ENCODE results near the gene RPH3AL. TPM values are rescaled to one million over a fixed set of nuclear protein-coding genes. Genes with fewer than 3 reads are reported as not detected.

Gene RPH3AL
- total and polyA plus RNA-seq, 12 donors, result 3.6 to 11.1 (median 6.0) TPM

DNA sequence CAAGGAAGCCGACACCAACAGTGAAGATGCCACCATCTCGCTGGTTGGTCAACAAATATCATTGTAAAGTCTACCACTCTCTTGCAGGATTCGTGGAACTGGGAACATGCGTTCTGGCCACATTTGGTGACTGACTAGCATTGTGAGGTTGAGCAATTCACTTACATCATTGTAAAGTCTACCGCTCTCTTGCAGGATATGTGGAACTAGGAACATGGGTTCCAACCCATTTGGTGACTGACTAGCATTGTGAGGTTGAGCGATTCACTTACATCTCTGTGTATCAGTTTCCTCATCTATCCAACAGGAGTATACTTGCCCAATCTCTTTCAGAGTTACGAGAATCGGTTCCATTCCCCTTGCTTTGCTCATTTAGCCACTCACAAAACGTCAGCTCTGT is 42.6 kb upstream of the RPH3AL start:
- 87 to 95% methylated on average over 9 of the region's 9 CpGs for WGBS, 2 donors
- DNase-seq (no peak), ATAC-seq (no peak)
- Histone ChIP-seq H3K27me3 (peaks cover 0 to 3% (median 0%) of the 10 kb centered on the region in 7 donors), H3K4me1 (peaks cover 0 to 21% (median 6%) of the 10 kb centered on the region in 9 donors), H3K27ac (no peak overlapping the region), H3K36me3 (no peaks in the 10 kb centered on the region), H3K4me3 (no peak overlapping the region), H3K9me3 (no peaks in the 10 kb centered on the region)
- intact Hi-C loops (cut with DNase I), result no loop called here
- TF ChIP-seq, protein P1, sequence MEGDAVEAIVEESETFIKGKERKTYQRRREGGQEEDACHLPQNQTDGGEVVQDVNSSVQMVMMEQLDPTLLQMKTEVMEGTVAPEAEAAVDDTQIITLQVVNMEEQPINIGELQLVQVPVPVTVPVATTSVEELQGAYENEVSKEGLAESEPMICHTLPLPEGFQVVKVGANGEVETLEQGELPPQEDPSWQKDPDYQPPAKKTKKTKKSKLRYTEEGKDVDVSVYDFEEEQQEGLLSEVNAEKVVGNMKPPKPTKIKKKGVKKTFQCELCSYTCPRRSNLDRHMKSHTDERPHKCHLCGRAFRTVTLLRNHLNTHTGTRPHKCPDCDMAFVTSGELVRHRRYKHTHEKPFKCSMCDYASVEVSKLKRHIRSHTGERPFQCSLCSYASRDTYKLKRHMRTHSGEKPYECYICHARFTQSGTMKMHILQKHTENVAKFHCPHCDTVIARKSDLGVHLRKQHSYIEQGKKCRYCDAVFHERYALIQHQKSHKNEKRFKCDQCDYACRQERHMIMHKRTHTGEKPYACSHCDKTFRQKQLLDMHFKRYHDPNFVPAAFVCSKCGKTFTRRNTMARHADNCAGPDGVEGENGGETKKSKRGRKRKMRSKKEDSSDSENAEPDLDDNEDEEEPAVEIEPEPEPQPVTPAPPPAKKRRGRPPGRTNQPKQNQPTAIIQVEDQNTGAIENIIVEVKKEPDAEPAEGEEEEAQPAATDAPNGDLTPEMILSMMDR (IDR thresholded peaks at IDR 0.05), result no peak

DNA sequence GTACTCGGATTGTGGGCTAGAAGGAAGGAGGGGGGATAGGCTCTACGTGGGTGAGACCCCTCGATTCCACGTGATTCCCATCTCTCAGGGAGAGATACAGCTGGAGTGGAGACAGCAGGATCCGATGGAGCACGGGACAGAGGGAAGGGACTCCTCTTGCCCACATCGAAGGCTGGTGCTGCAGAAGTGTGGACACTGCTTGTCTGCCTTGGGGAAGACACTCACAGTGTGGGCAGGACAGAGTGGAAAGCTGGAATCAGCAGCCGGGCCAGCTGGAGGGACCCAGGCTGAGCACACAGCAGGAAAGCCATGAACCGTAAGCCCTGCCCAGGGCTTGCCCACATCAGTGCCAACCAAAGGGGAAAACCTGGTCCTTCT is 42.1 kb upstream of the RPH3AL start:
- intact Hi-C loops (cut with DNase I), result no loop called here
- H3K9me3 ChIP-seq, result no peaks in the 10 kb centered on the region
- H3K27ac ChIP-seq, result no peak overlapping the region
- WGBS, 2 donors, result 93 to 96% methylated on average over 9 of the region's 9 CpGs
- H3K36me3 ChIP-seq, result no peaks in the 10 kb centered on the region
- H3K4me1 ChIP-seq, result peaks cover 0 to 21% (median 6%) of the 10 kb centered on the region in 9 donors
- TF ChIP-seq, protein P1 (IDR thresholded peaks at IDR 0.05), result no peak
- no peak overlapping the region for H3K4me3 ChIP-seq
- H3K27me3 ChIP-seq, result peaks cover 0 to 3% (median 0%) of the 10 kb centered on the region in 7 donors
- DNase-seq, result no peak
- no peak for ATAC-seq

DNA sequence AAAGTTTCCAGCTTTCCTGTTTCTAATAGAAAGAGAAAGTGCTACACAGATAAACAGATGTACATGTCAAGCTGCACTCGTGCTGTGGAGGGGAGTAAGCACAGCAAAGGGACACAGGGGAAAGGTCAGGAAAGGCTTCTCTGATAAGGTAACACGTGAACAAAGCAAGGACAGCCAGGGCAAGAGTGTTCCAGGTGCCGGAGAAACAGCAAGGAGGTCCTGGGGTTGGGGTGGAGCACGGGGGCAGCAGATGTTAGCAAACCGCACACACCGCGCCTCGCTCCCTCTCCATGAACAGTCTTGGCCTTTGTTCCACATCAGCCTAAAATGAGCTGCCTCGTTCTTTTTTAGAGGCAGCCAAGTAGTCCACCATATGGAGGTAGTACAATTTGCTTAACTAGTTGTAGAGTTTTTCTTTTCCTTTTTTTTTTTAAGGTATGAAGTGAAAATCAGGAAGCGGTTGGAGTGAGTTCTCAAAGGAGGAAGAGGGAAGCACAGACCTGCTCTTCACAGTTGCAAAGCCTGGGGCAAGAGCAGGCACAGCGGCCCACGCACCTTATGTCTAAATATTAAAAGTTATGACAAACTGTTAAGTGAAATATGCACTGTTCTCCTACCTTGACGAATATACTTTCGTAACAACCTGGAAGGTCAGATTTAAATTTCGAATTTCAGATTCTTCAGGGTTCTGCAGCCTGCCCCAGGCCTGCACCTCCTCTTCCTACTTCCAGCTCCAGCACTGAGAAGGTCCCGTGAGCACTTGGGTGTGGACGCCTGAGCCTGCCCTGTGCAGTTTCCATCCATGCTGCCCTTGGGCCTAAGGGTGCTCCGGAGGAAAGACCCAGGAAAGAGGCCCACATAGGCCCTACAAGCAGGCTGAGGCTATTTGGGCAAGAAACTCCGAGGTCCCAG is 41.5 kb upstream of the RPH3AL start:
- peak overlapping the region in 1 of 10 donors; percentile 32 for H3K4me3 ChIP-seq
- H3K4me1 ChIP-seq, result peaks cover 0 to 21% (median 6%) of the 10 kb centered on the region in 9 donors
- WGBS, 2 donors, result 61 to 74% methylated on average over 19 of the region's 19 CpGs
- H3K36me3 ChIP-seq, result no peaks in the 10 kb centered on the region
- H3K27ac ChIP-seq, result peak overlapping the region in 2 of 10 donors; percentile 22 to 62
- intact Hi-C loops (cut with DNase I), result no loop called here
- TF ChIP-seq, protein P1 (IDR thresholded peaks at IDR 0.05), result no peak
- no peaks in the 10 kb centered on the region for H3K9me3 ChIP-seq
- ATAC-seq (peak in 6 of 8 donors; percentile 25 to 44 (median 38)), DNase-seq (no peak)
- peaks cover 0 to 3% (median 0%) of the 10 kb centered on the region in 7 donors for H3K27me3 ChIP-seq

DNA sequence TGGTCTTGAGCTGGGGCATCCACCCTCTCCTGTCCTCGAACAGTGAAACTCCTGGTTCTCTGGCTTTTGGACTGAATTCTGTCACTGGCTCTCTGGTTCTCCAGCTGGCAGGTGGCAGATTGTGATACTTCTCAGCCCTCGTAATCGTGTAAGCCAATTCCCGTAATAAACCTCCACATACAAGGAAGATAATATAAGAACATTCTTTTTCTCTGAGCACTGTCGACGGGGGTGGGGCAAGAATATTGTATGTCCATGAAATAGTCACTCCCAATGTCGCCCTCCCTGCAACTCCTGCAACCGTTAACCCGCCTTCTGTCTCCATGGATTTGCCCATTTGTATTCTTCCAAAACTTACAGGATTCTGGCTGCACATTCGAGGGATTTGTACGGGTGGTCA is 39.2 kb upstream of the RPH3AL start:
- Histone ChIP-seq H3K4me1 (peaks cover 0 to 21% (median 6%) of the 10 kb centered on the region in 9 donors), H3K9me3 (peaks cover 0 to 4% (median 0%) of the 10 kb centered on the region in 11 donors), H3K4me3 (no peak overlapping the region), H3K27ac (no peak overlapping the region), H3K36me3 (no peaks in the 10 kb centered on the region), H3K27me3 (peaks cover 0 to 3% (median 0%) of the 10 kb centered on the region in 7 donors)
- no peak for DNase-seq
- 81 to 82% methylated on average over 11 of the region's 11 CpGs for WGBS, 2 donors
- intact Hi-C loops (cut with DNase I), result no loop called here
- no peak for ATAC-seq
- TF ChIP-seq, protein P1 (IDR thresholded peaks at IDR 0.05), result no peak

All from heart right ventricle (tissue), 16 donors.